BLaER1 treated with 17β-estradiol and CSF1 and Interleukin-3, amounts not matched to agents 10 nM and 100 nM (cell line): Measurements from ENCODE around the gene ANKMY1.

Source experiments
- H3K27ac ChIP-seq, 11 experiments: shearing (Covaris generic); formaldehyde crosslinking; 2 replicates each; pipeline ENCODE4 v1.8.1; 2022
- H3K27me3 ChIP-seq, 11 experiments: shearing (Covaris generic); formaldehyde crosslinking; 2 replicates each; pipeline ENCODE4 v1.8.1; 2022
- H3K36me3 ChIP-seq, 11 experiments: shearing (Covaris generic); formaldehyde crosslinking; 2 replicates each; pipeline ENCODE4 v1.8.1; 2022
- H3K4me1 ChIP-seq, 10 experiments: shearing (Covaris generic); formaldehyde crosslinking; 2 replicates each; pipeline ENCODE4 v1.8.1; 2022
- H3K4me2 ChIP-seq, 11 experiments: shearing (Covaris generic); formaldehyde crosslinking; 2 replicates each; pipeline ENCODE4 v1.8.1; 2022
- H3K4me3 ChIP-seq, 10 experiments: shearing (Covaris generic); formaldehyde crosslinking; 2 replicates each; pipeline ENCODE4 v1.8.1; 2022
- H3K9ac ChIP-seq, 11 experiments: shearing (Covaris generic); formaldehyde crosslinking; 2 replicates each; pipeline ENCODE4 v1.8.1; 2022
- H3K9me3 ChIP-seq, 11 experiments: shearing (Covaris generic); formaldehyde crosslinking; replicated peaks in 1 of 11; 2 replicates each; pipeline ENCODE4 v1.8.1; 2022
- H4K20me1 ChIP-seq, 11 experiments: shearing (Covaris generic); formaldehyde crosslinking; 2 replicates each; pipeline ENCODE4 v1.8.1; 2022
- Cebpa-rat ChIP-seq, 11 experiments: shearing (Covaris generic); IDR thresholded peaks; 2 replicates each; pipeline ENCODE4 v1.8.1; 2022

The ANKMY1 gene

GRCh38 chr2:240466579-240467148, 91.1 kb downstream of the ANKMY1 start:
- Histone ChIP-seq H3K36me3 (peaks cover 0 to 24% (median 2%) of the 10 kb centered on the region in 11 experiments; a peak in 10 of 22 replicates), H3K27ac (peak overlapping the region in 8 of 11 experiments; percentile 39 to 65 (median 52); a peak in 15 of 22 replicates), H3K4me2 (peak overlapping the region; percentile 23 to 97 (median 76); a peak in 20 of 22 replicates), H3K4me3 (peak overlapping the region in 2 of 10 experiments; percentile 22 to 34; a peak in 1 of 20 replicates), H3K27me3 (no peaks in the 10 kb centered on the region), H3K9ac (peak overlapping the region in 10 of 11 experiments; percentile 3 to 73 (median 57); a peak in 18 of 22 replicates), H3K4me1 (peaks cover 30 to 77% (median 66%) of the 10 kb centered on the region in 10 experiments), H3K9me3 (peaks cover 0 to 1% (median 0%) of the 10 kb centered on the region in 11 experiments; a peak in 2 of 22 replicates), H4K20me1 (peaks cover 0 to 88% (median 45%) of the 10 kb centered on the region in 11 experiments; a peak in 19 of 22 replicates)
- no peak for TF ChIP-seq Cebpa-rat (IDR thresholded peaks at IDR 0.05)

- no peak for TF ChIP-seq Cebpa-rat (IDR thresholded peaks at IDR 0.05)
- Histone ChIP-seq H3K36me3 (peaks cover 0 to 22% (median 0%) of the 10 kb centered on the region in 11 experiments; a peak in 6 of 22 replicates), H3K4me2 (peak overlapping the region in 10 of 11 experiments; percentile 24 to 97 (median 78); a peak in 19 of 22 replicates), H3K9ac (peak overlapping the region in 10 of 11 experiments; percentile 3 to 73 (median 57); a peak in 18 of 22 replicates), H3K27ac (peak overlapping the region in 8 of 11 experiments; percentile 39 to 65 (median 52); a peak in 15 of 22 replicates), H3K4me1 (peaks cover 24 to 75% (median 59%) of the 10 kb centered on the region in 10 experiments), H4K20me1 (peaks cover 0 to 95% (median 51%) of the 10 kb centered on the region in 11 experiments; a peak in 19 of 22 replicates), H3K4me3 (peak overlapping the region in 2 of 10 experiments; percentile 22 to 34; a peak in 1 of 20 replicates), H3K9me3 (no peaks in the 10 kb centered on the region), H3K27me3 (no peaks in the 10 kb centered on the region)
Observed at GRCh38 chr2:240465765-240466578, 91.8 kb downstream of the ANKMY1 start.

- no peaks in the 10 kb centered on the region for H3K9me3 ChIP-seq
- no peak overlapping the region for H3K4me3 ChIP-seq
- no peaks in the 10 kb centered on the region for H3K27me3 ChIP-seq
- 0 out of 22 replicates have a peak overlapping the region, but pooled peaks of 1 of the 11 experiments have one; percentile 57 for H3K27ac ChIP-seq
- peak overlapping the region in 3 of 11 experiments; percentile 66 to 73 (median 73); a peak in 6 of 22 replicates for H3K9ac ChIP-seq
- peaks cover 0 to 20% (median 0%) of the 10 kb centered on the region in 11 experiments; a peak in 6 of 22 replicates for H3K36me3 ChIP-seq
- H4K20me1 ChIP-seq: peaks cover 0 to 100% (median 52%) of the 10 kb centered on the region in 11 experiments; a peak in 19 of 22 replicates
- peak overlapping the region in 8 of 11 experiments; percentile 50 to 97 (median 80); a peak in 13 of 22 replicates for H3K4me2 ChIP-seq
- H3K4me1 ChIP-seq: peaks cover 17 to 73% (median 54%) of the 10 kb centered on the region in 10 experiments
- TF ChIP-seq Cebpa-rat (IDR thresholded peaks at IDR 0.05): no peak
Observed at GRCh38 chr2:240465268-240465764, 92.5 kb downstream of the ANKMY1 start.

GRCh38 chr2:240464514-240465241, 93.1 kb downstream of the ANKMY1 start:
- H3K9me3 ChIP-seq: no peaks in the 10 kb centered on the region
- no peaks in the 10 kb centered on the region for H3K27me3 ChIP-seq
- H3K36me3 ChIP-seq: peaks cover 0 to 14% (median 0%) of the 10 kb centered on the region in 11 experiments; a peak in 6 of 22 replicates
- H3K9ac ChIP-seq: no peak overlapping the region
- peaks cover 0 to 100% (median 54%) of the 10 kb centered on the region in 11 experiments; a peak in 18 of 22 replicates for H4K20me1 ChIP-seq
- H3K4me2 ChIP-seq: 0 out of 22 replicates have a peak overlapping the region, but pooled peaks of 1 of the 11 experiments have one; percentile 86
- H3K4me3 ChIP-seq: no peak overlapping the region
- TF ChIP-seq Cebpa-rat (IDR thresholded peaks at IDR 0.05): no peak
- peaks cover 14 to 74% (median 55%) of the 10 kb centered on the region in 10 experiments for H3K4me1 ChIP-seq
- H3K27ac ChIP-seq: no peak overlapping the region

GRCh38 chr2:240463866-240464481, 93.8 kb downstream of the ANKMY1 start:
- H3K27ac ChIP-seq: no peak overlapping the region
- H3K4me2 ChIP-seq: no peak overlapping the region
- H4K20me1 ChIP-seq: peaks cover 0 to 100% (median 55%) of the 10 kb centered on the region in 11 experiments; a peak in 18 of 22 replicates
- H3K36me3 ChIP-seq: peaks cover 0 to 13% (median 0%) of the 10 kb centered on the region in 11 experiments; a peak in 6 of 22 replicates
- peaks cover 14 to 74% (median 55%) of the 10 kb centered on the region in 10 experiments for H3K4me1 ChIP-seq
- H3K9me3 ChIP-seq: no peaks in the 10 kb centered on the region
- no peak overlapping the region for H3K9ac ChIP-seq
- H3K4me3 ChIP-seq: no peak overlapping the region
- H3K27me3 ChIP-seq: no peaks in the 10 kb centered on the region
- TF ChIP-seq Cebpa-rat (IDR thresholded peaks at IDR 0.05): no peak

- no peak for TF ChIP-seq Cebpa-rat (IDR thresholded peaks at IDR 0.05)
- Histone ChIP-seq H3K27me3 (no peaks in the 10 kb centered on the region), H4K20me1 (peaks cover 0 to 100% (median 55%) of the 10 kb centered on the region in 11 experiments; a peak in 18 of 22 replicates)
Observed at GRCh38 chr2:240463274-240463865, 94.4 kb downstream of the ANKMY1 start.

GRCh38 chr2:240462707-240463273, 95.0 kb downstream of the ANKMY1 start:
- H3K27ac ChIP-seq: no peak overlapping the region
- H3K4me2 ChIP-seq: no peak overlapping the region; a peak in 1 of 22 replicates
- peaks cover 14 to 73% (median 55%) of the 10 kb centered on the region in 10 experiments for H3K4me1 ChIP-seq
- H3K27me3 ChIP-seq: no peaks in the 10 kb centered on the region
- TF ChIP-seq Cebpa-rat (IDR thresholded peaks at IDR 0.05): no peak
- no peak overlapping the region for H3K9ac ChIP-seq
- peaks cover 0 to 13% (median 0%) of the 10 kb centered on the region in 11 experiments; a peak in 6 of 22 replicates for H3K36me3 ChIP-seq
- no peak overlapping the region for H3K4me3 ChIP-seq
- H4K20me1 ChIP-seq: peaks cover 0 to 100% (median 56%) of the 10 kb centered on the region in 11 experiments; a peak in 18 of 22 replicates
- H3K9me3 ChIP-seq: no peaks in the 10 kb centered on the region

More at GRCh38 chr2:240463274-240463865, 94.4 kb downstream of the ANKMY1 start:
- Histone ChIP-seq H3K4me3 (no peak overlapping the region), H3K9me3 (no peaks in the 10 kb centered on the region), H3K4me1 (peaks cover 14 to 74% (median 55%) of the 10 kb centered on the region in 10 experiments), H3K4me2 (no peak overlapping the region), H3K27ac (no peak overlapping the region), H3K36me3 (peaks cover 0 to 13% (median 0%) of the 10 kb centered on the region in 11 experiments; a peak in 6 of 22 replicates), H3K9ac (no peak overlapping the region)
